Stromal cell of bone marrow (primary cell): ENCODE data around the gene FAM168A.
A peak's percentile ranks its signal among the peaks of the same experiment; 100 is the strongest.
"Not testable (repeated sequence)": the region's sequence is repeated elsewhere in the genome, so short reads cannot be mapped to it uniquely, and the experiment has no call there.

Experiments
- DNase-seq: peaks from one replicate; pipeline ENCODE4 v3.0.0-alpha.2; 2012; ENCODE audit warnings: low read depth

Gene FAM168A

GRCh38 chr11:73518195-73518594 lies 79.7 kb downstream of the FAM168A start:
- no peak for DNase-seq

- no peak for DNase-seq
These were observed 81.8 kb downstream of the FAM168A start for GRCh38 chr11:73516080-73516479.

- DNase-seq: no peak
These were observed 84.2 kb downstream of the FAM168A start for GRCh38 chr11:73513707-73514106.

GRCh38 chr11:73510877-73511276 lies 87.0 kb downstream of the FAM168A start:
- DNase-seq: no peak

- no peak for DNase-seq
These were observed 87.8 kb downstream of the FAM168A start for GRCh38 chr11:73510106-73510505.

- DNase-seq: no peak
These were observed 88.7 kb downstream of the FAM168A start for GRCh38 chr11:73509188-73509587.

GRCh38 chr11:73508243-73509176 lies 89.4 kb downstream of the FAM168A start:
- no peak for DNase-seq

- peak; percentile 8 for DNase-seq
These were observed 90.8 kb downstream of the FAM168A start for GRCh38 chr11:73507086-73507485.

GRCh38 chr11:73506038-73506437 lies 91.9 kb downstream of the FAM168A start:
- no peak for DNase-seq

- DNase-seq: no peak
These were observed 99.6 kb downstream of the FAM168A start for GRCh38 chr11:73498343-73498742.

- no peak for DNase-seq
These were observed 101.8 kb downstream of the FAM168A start for GRCh38 chr11:73496134-73496533.

- DNase-seq: no peak
These were observed 102.2 kb downstream of the FAM168A start for GRCh38 chr11:73495731-73496130.

GRCh38 chr11:73493956-73494598 lies 103.8 kb downstream of the FAM168A start:
- DNase-seq: peak; percentile 32

GRCh38 chr11:73481626-73482025 lies 116.3 kb downstream of the FAM168A start:
- no peak for DNase-seq

- no peak for DNase-seq
These were observed 117.2 kb downstream of the FAM168A start for GRCh38 chr11:73480677-73481076.

GRCh38 chr11:73478737-73479347 lies 119.1 kb downstream of the FAM168A start:
- peak; percentile 23 for DNase-seq

GRCh38 chr11:73477518-73477917 lies 120.4 kb downstream of the FAM168A start:
- no peak for DNase-seq

GRCh38 chr11:73475549-73476095 lies 122.3 kb downstream of the FAM168A start:
- no peak for DNase-seq

GRCh38 chr11:73473252-73473651 lies 124.7 kb downstream of the FAM168A start:
- no peak for DNase-seq

GRCh38 chr11:73470036-73470612 lies 127.8 kb downstream of the FAM168A start:
- DNase-seq: not testable (repeated sequence)

- DNase-seq: no peak
These were observed 128.5 kb downstream of the FAM168A start for GRCh38 chr11:73469401-73469800.

- no peak for DNase-seq
These were observed 129.2 kb downstream of the FAM168A start for GRCh38 chr11:73468590-73469161.
